ENCODE data around the gene PCP2.

PCP2 gene

GRCh38 chr19:7618771-7619510 is 14.6 kb downstream of the PCP2 start:
- no peak for DNase-seq

- no peak for DNase-seq
Observed at GRCh38 chr19:7618348-7618747, 15.2 kb downstream of the PCP2 start.

GRCh38 chr19:7617735-7618134 is 15.8 kb downstream of the PCP2 start:
- no peak for DNase-seq

- DNase-seq, result no peak
Observed at GRCh38 chr19:7617172-7617571, 16.3 kb downstream of the PCP2 start.

- DNase-seq, result no peak
Observed at GRCh38 chr19:7614859-7615741, 18.4 kb downstream of the PCP2 start.

- no peak for DNase-seq
Observed at GRCh38 chr19:7612282-7613274, 20.9 kb downstream of the PCP2 start.

GRCh38 chr19:7611541-7612279 is 21.8 kb downstream of the PCP2 start:
- no peak for DNase-seq

GRCh38 chr19:7610491-7611240 is 22.9 kb downstream of the PCP2 start:
- DNase-seq, result no peak

GRCh38 chr19:7607874-7608560 is 25.5 kb downstream of the PCP2 start:
- no peak for DNase-seq

- DNase-seq, result no peak
Observed at GRCh38 chr19:7607212-7607873, 26.2 kb downstream of the PCP2 start.

GRCh38 chr19:7606289-7606688 is 27.2 kb downstream of the PCP2 start:
- DNase-seq, result no peak

GRCh38 chr19:7605490-7606222 is 27.9 kb downstream of the PCP2 start:
- DNase-seq, result no peak

GRCh38 chr19:7603919-7604318 is 29.6 kb downstream of the PCP2 start:
- no peak for DNase-seq

GRCh38 chr19:7602935-7603497 is 30.5 kb downstream of the PCP2 start:
- DNase-seq, result no peak

- no peak for DNase-seq
Observed at GRCh38 chr19:7602240-7602934, 31.1 kb downstream of the PCP2 start.

- no peak for DNase-seq
Observed at GRCh38 chr19:7600721-7601120, 32.8 kb downstream of the PCP2 start.

- DNase-seq, result no peak
Observed at GRCh38 chr19:7598180-7598579, 35.3 kb downstream of the PCP2 start.

- no peak for DNase-seq
Observed at GRCh38 chr19:7597689-7598088, 35.8 kb downstream of the PCP2 start.

All from NCI-H1417 treated with DMSO at 0.1 percent for 48 hours (cell line).